HG02588 (cell line): ENCODE measurements around the gene COMMD8.
A peak's percentile ranks its signal among the peaks of the same experiment; 100 is the strongest.

Experiments
- ATAC-seq: cut with Tn5 transposase; IDR thresholded peaks from one replicate; pipeline ENCODE4 v1.9.1; 2021; ENCODE audit warnings: mild to moderate bottlenecking, moderate library complexity; ENCODE audit not compliant: unreplicated experiment

Gene COMMD8

GRCh38 chr4:47473141-47473750, 9.7 kb upstream of the COMMD8 start:
- no peak for ATAC-seq

- no peak for ATAC-seq
Measured at GRCh38 chr4:47471591-47471990, 8.1 kb upstream of the COMMD8 start.

- no peak for ATAC-seq
Measured at GRCh38 chr4:47471064-47471463, 7.6 kb upstream of the COMMD8 start.

- no peak for ATAC-seq
Measured at GRCh38 chr4:47469951-47470350, 6.4 kb upstream of the COMMD8 start.

- no peak for ATAC-seq
Measured at GRCh38 chr4:47468706-47469365, 5.3 kb upstream of the COMMD8 start.

GRCh38 chr4:47466056-47466785, 2.7 kb upstream of the COMMD8 start:
- ATAC-seq, result no peak

GRCh38 chr4:47465004-47465403, 1.5 kb upstream of the COMMD8 start:
- no peak for ATAC-seq

GRCh38 chr4:47462799-47463234, 685 bp downstream of the COMMD8 start:
- ATAC-seq, result peak; percentile 28

- ATAC-seq, result no peak
Measured at GRCh38 chr4:47451657-47452056, 11.8 kb downstream of the COMMD8 start.

GRCh38 chr4:47444031-47444430, 19.5 kb downstream of the COMMD8 start:
- ATAC-seq, result no peak

- ATAC-seq, result peak; percentile 63
Measured at GRCh38 chr4:47442980-47443379, 20.5 kb downstream of the COMMD8 start.

GRCh38 chr4:47434931-47435330, 28.6 kb downstream of the COMMD8 start:
- ATAC-seq, result no peak

- ATAC-seq, result no peak
Measured at GRCh38 chr4:47432749-47433148, 30.8 kb downstream of the COMMD8 start.

- ATAC-seq, result no peak
Measured at GRCh38 chr4:47427935-47428334, 35.6 kb downstream of the COMMD8 start.

GRCh38 chr4:47425628-47426027, 37.9 kb downstream of the COMMD8 start:
- ATAC-seq, result no peak

GRCh38 chr4:47419296-47419695, 44.2 kb downstream of the COMMD8 start:
- ATAC-seq, result no peak

GRCh38 chr4:47418147-47418546, 45.4 kb downstream of the COMMD8 start:
- no peak for ATAC-seq

GRCh38 chr4:47415719-47416118, 47.8 kb downstream of the COMMD8 start:
- ATAC-seq, result no peak

- ATAC-seq, result no peak
Measured at GRCh38 chr4:47413521-47413920, 50.0 kb downstream of the COMMD8 start.

- ATAC-seq, result no peak
Measured at GRCh38 chr4:47410271-47410670, 53.2 kb downstream of the COMMD8 start.

- ATAC-seq, result no peak
Measured at GRCh38 chr4:47406408-47406807, 57.1 kb downstream of the COMMD8 start.
